ENCODE results near the gene TUBGCP2. TPM values are rescaled to one million over a fixed set of nuclear protein-coding genes. Genes with fewer than 3 reads are reported as not detected.

TUBGCP2 gene
- total and polyA plus RNA-seq, 11 donors = 33.5 to 49.5 (median 38.2) TPM

DNA sequence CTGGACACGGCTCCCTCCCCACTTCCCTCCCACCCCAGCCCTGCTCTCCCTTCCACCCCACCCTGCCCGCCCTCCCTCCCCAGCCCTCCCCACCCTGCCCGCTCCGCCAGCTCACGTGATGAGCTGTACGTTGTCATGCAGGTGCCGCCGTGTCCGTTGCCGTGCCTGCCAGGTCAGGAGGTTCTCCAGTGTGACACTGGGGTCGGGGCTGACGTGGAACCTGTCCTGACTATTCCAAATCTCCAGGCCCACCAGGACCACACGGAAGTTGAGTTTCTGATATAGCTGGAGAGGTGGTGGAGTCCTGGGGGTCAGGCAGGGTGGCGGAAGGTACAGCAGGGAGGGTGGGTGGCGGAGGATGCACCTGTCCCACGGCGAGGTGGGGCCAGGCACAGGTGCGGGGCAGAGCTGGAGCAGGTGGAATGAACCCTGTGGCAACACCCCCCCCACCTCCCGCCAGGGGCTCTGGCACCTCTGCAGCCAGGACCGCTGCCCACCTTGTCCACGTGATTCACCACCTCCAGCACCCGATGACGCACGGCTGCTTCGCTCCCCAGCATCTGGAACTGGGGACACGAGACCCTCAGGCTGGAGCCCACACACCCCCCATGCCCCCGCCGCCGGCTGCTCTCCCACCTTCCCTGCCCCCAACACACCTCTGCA is 36.2 kb downstream of the TUBGCP2 start:
- DNase-seq (peak in 1 of 5 donors; percentile 47), ATAC-seq (no peak)
- H3K27ac ChIP-seq = no peak overlapping the region
- H3K27me3 ChIP-seq = peaks cover 0 to 31% (median 20%) of the 10 kb centered on the region in 9 donors
- TF ChIP-seq POLR2A (IDR thresholded peaks at IDR 0.05) = no peak
- TF ChIP-seq, protein P1, sequence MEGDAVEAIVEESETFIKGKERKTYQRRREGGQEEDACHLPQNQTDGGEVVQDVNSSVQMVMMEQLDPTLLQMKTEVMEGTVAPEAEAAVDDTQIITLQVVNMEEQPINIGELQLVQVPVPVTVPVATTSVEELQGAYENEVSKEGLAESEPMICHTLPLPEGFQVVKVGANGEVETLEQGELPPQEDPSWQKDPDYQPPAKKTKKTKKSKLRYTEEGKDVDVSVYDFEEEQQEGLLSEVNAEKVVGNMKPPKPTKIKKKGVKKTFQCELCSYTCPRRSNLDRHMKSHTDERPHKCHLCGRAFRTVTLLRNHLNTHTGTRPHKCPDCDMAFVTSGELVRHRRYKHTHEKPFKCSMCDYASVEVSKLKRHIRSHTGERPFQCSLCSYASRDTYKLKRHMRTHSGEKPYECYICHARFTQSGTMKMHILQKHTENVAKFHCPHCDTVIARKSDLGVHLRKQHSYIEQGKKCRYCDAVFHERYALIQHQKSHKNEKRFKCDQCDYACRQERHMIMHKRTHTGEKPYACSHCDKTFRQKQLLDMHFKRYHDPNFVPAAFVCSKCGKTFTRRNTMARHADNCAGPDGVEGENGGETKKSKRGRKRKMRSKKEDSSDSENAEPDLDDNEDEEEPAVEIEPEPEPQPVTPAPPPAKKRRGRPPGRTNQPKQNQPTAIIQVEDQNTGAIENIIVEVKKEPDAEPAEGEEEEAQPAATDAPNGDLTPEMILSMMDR (IDR thresholded peaks at IDR 0.05) = no peak
- H3K36me3 ChIP-seq = peaks cover 0 to 28% (median 0%) of the 10 kb centered on the region in 9 donors
- intact Hi-C loops (cut with DNase I) = no loop called here
- no peaks in the 10 kb centered on the region for H3K9me3 ChIP-seq
- WGBS, 4 donors = 79 to 89% (median 85%) methylated on average over 15 to 29 of the region's 29 CpGs
- H3K4me3 ChIP-seq = no peak overlapping the region
- peaks cover 0 to 31% (median 8%) of the 10 kb centered on the region in 12 donors for H3K4me1 ChIP-seq

DNA sequence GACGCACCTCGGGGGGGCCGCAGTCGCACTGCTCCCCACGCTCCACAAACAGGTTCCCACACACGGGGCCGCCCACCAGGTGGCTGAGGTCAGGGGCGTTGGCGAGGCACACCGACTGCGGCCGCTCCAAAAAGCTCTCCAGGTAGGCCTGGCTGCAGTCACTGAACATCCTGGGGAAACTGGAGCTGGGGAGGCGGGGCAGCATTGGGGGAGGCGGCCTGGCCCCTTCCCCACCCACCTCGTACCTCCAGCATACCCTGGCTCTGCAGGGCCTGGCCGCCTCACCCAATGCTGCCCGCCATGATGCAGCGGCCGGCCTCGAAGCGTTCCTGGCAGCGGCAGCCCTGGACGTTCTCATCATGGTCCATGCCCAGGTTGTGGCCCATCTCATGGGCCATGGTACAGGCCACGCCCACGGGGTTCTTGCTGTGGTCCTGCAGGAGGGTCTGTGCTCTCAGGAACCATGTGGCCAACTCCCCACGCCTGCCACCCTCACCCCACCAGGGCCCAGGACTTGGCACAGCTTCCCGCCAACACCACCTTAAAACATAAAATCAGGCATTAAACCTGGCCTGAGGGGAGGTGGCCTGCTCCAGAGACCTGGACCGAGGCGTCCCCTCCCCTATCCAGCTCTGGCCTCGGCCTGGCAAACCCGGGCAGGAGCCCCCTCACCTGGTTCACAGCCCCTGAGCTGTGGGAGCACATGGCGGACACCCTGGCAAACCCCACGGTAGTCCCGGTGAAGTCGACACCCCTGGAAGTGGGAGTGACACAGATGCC is 37.0 kb downstream of the TUBGCP2 start:
- TF ChIP-seq, protein P1 (IDR thresholded peaks at IDR 0.05) = no peak
- no peak for TF ChIP-seq POLR2A (IDR thresholded peaks at IDR 0.05)
- DNase-seq (no peak), ATAC-seq (no peak)
- Histone ChIP-seq H3K4me1 (peaks cover 0 to 24% (median 5%) of the 10 kb centered on the region in 12 donors), H3K27me3 (peaks cover 0 to 23% (median 16%) of the 10 kb centered on the region in 9 donors), H3K27ac (no peak overlapping the region), H3K36me3 (peaks cover 0 to 28% (median 0%) of the 10 kb centered on the region in 9 donors), H3K4me3 (no peak overlapping the region), H3K9me3 (no peaks in the 10 kb centered on the region)
- 80 to 85% (median 85%) methylated on average over 17 to 35 of the region's 35 CpGs for WGBS, 4 donors
- intact Hi-C loops (cut with DNase I) = no loop called here

DNA sequence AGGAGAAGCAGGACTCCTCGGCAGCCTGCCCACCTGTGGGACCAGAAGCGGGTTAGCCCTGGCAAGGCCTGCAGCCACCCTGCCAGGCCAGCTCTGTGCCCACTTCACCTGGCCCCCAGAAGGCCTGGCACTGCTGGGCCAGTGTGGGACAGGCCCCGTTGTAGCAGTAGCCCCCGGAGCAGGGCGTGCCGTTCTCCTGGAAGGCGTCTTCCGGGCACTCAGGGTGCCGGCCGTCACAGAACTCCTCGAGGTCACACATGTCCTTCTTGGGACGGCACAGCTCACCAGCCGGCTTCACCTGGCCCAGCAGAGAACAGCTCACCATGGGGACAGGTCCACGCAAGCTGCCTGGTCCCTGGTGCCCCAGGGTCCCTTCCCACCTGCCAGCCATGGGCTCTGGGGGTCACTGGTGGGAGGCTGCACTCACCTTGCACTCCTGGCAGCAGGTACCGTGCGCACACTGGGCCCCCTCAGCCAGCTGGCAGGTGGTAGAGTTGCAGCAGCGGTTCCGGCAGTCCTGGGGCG is 37.8 kb downstream of the TUBGCP2 start:
- intact Hi-C loops (cut with DNase I) = no loop called here
- H3K4me1 ChIP-seq = peaks cover 0 to 15% (median 0%) of the 10 kb centered on the region in 12 donors
- DNase-seq = no peak
- H3K27ac ChIP-seq = no peak overlapping the region
- H3K36me3 ChIP-seq = peaks cover 0 to 28% (median 0%) of the 10 kb centered on the region in 9 donors
- no peak for TF ChIP-seq POLR2A (IDR thresholded peaks at IDR 0.05)
- TF ChIP-seq, protein P1 (IDR thresholded peaks at IDR 0.05) = no peak
- H3K27me3 ChIP-seq = peaks cover 0 to 15% (median 8%) of the 10 kb centered on the region in 9 donors
- H3K9me3 ChIP-seq = no peaks in the 10 kb centered on the region
- 84 to 96% (median 94%) methylated on average over 6 to 19 of the region's 19 CpGs for WGBS, 4 donors
- no peak for ATAC-seq
- H3K4me3 ChIP-seq = no peak overlapping the region

DNA sequence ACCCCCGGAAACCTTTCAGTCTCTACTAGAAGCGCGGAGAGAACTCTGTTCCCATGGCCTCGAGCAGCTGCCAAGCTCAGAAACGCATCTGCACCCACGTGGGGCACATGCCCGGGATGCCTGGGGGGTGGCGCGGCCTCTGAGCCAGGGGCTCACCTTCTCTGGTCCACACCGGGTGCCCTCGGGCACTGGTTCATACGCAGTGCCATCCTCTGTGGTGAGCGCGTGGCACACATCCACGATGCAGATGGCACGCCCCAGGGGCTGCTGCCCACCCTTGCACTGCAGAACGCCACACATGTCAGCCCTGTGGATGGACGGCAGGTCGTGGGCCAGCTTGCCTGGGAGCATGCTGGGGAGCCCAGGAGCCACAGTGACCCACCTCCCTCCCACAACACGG is 38.5 kb downstream of the TUBGCP2 start:
- Histone ChIP-seq H3K9me3 (no peaks in the 10 kb centered on the region), H3K4me1 (peaks cover 0 to 9% (median 0%) of the 10 kb centered on the region in 12 donors), H3K4me3 (no peak overlapping the region), H3K27ac (no peak overlapping the region), H3K27me3 (peaks cover 0 to 8% (median 2%) of the 10 kb centered on the region in 9 donors), H3K36me3 (peaks cover 0 to 28% (median 0%) of the 10 kb centered on the region in 9 donors)
- WGBS, 4 donors = 88 to 92% (median 91%) methylated on average over 15 to 20 of the region's 20 CpGs
- TF ChIP-seq, protein P1 (IDR thresholded peaks at IDR 0.05) = no peak
- TF ChIP-seq POLR2A (IDR thresholded peaks at IDR 0.05) = no peak
- ATAC-seq (no peak), DNase-seq (no peak)
- intact Hi-C loops (cut with DNase I) = no loop called here

Measured in heart left ventricle (tissue), 16 donors.